GF-D8 (cell line): ENCODE results near the gene TJAP1.

ENCODE experiments used
- DNase-seq: peaks from one replicate; lab custom pipeline; 2025; lab: John Stamatoyannopoulos, UW

Gene TJAP1

DNA sequence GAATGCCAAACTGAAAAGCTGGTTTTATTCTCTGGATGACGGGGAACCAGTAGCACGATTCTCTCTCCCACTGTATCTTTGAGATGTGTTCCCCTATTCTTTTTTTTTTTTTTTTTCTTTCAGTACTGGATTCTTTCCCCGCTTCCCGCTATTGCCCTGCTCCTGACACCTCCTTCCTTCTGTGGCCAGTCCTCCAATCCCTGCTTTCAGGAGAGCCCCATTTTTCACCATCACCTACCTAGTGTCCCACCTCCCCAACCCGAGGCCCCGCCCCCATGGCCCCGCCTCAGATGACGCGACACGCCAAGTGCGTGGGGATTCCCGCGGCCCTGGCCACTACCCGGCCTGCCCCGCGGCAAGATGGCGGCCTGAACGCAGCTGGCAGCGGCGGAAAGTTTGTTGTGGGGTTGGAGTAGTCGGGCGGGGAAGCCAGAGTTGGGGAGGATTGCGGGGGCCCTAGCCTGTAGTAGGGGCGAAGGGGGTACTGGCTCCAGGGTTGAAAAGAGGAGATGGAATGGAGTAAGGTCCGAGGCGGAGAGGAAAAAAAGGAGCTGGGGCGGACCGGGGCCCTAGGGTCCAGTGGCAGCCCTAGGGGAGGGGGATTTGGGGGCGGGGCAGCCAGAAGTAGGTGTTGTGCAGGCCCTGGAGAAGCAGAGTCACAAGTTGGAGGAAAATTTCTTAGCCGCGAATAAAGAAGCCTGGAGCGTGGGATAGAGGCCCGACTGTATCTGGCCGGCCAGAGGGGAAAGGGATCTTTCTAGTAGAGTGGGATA, at the start of gene TJAP1:
TJAP1 (plus strand) TSS at position 336 of the 773 bp plus-strand sequence. CDS start 21,432 bp downstream, outside the sequence.
- peak; percentile 25 for DNase-seq

DNA sequence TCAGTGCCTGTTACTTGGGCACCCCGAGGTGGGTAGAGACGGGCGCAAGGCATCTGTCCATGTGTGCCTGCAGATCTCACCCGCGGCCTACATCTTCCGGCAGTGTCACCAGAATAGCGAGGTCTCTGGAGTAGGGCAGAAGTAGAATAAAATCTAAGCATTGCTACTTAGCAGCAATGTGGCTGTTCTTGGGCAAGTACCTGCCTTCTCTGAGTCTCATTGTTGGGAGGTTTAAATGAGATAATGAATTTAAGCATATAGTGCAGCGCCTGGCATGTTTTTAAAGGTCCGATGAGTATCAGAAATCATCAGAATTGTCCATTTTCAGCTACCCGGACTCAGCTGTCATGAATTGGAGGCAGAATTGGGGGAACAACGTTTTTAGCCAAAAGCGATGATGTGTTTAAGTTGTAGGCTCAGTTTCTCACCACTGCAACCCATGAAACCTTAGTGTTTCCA, 49.2 kb upstream of the TJAP1 start:
- peak; percentile 21 for DNase-seq

DNA sequence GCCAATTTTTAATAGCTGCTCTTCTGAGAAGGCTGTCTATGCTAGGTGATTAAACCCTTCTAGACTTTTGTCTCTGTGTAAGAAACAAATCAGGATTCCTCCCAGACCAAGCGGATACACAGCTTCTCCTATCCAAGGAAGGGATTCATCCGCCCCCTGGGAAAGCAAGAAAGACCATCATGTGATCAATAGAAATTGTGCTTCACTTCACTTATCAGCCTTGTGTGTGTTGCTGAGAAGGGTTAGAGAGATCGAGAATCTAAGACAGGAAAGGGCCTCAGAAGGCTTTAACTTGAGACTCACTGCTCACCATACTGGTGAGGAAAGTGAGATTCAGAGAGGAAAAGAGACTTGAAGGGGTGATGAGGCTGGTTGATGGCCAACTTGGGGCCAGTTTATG, 48.5 kb upstream of the TJAP1 start:
- no peak for DNase-seq

DNA sequence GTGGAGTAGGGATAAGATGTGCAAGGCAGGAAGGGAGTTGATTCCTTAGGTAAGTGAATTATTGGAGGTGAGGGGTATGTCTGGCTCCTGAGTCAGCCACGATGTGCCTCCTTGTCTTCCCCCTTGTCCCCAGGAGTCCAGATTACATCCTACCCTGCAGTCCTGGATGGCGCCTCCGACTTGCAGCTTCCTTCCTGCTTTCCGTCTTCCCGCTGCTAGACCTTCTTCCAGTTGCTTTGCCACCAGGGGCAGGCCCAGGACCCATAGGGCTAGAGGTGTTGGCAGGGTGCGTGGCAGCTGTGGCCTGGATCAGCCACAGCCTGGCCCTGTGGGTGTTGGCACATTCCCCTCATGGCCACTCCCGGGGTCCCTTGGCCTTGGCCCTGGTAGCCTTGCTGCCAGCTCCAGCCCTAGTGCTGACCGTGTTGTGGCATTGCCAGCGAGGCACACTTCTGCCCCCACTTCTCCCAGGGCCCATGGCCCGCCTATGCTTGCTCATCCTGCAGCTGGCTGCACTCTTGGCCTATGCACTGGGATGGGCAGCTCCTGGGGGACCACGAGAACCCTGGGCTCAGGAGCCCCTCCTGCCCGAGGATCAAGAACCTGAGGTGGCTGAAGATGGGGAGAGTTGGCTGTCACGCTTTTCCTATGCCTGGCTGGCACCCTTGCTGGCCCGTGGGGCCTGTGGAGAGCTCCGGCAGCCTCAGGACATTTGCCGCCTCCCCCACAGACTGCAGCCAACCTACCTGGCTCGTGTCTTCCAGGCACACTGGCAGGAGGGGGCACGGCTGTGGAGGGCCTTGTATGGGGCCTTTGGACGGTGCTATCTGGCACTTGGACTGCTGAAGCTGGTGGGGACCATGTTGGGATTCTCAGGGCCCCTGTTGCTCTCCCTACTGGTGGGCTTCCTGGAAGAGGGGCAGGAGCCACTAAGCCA, 45.1 kb upstream of the TJAP1 start:
- no peak for DNase-seq

DNA sequence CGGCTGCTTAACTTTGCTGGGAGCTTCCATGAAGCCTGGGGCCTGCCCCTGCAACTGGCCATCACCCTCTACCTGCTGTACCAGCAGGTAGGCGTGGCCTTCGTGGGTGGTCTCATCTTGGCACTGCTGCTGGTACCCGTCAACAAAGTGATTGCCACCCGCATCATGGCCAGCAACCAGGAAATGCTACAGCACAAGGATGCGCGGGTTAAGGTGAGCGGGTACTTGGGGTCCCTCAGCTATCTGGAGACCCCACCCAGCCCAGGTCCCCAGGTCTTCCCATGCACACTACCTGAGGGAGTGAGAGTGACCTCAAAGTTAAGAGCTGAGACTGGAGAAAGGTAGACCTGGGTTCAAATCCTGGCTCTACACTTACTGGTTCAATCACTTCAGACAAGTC, 44.2 kb upstream of the TJAP1 start:
- no peak for DNase-seq

DNA sequence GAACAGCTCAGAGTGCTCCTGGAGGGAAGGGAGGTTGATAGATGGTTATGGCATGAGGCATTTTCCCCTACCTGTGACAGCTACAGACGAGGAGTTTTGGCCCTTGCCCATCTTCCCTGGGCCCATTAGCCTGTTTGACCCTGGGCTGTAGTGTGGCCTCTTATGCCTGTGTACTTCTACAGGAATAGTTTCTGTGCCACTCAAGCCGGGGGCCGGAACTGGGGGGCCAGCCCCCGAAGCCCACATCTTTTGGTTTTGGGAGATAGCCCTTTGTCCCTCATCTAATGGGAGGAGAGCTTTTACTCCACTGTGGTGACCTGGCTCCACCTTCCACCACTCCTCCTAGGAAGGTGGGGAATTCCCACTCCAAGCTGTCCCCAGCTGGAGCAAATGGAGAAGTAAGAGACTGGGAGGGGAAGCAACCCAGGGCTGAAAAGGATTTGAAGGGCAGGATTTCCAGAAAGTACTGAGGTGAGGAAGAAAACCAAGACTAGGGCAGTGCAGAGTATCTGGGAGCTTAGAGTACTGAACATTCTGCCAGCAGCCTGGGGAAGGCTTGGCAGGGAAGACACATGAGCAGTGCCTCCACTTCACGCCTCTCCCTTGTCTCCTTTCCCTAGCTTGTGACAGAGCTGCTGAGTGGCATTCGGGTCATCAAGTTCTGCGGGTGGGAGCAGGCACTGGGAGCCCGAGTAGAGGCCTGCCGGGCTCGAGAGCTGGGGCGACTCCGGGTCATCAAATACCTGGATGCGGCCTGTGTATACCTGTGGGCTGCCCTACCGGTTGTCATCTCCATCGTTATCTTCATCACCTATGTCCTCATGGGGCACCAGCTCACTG, 43.1 kb upstream of the TJAP1 start:
- no peak for DNase-seq

- DNase-seq, result no peak
Observed at GRCh38 chr6:43434943-43435342, 42.4 kb upstream of the TJAP1 start.

DNA sequence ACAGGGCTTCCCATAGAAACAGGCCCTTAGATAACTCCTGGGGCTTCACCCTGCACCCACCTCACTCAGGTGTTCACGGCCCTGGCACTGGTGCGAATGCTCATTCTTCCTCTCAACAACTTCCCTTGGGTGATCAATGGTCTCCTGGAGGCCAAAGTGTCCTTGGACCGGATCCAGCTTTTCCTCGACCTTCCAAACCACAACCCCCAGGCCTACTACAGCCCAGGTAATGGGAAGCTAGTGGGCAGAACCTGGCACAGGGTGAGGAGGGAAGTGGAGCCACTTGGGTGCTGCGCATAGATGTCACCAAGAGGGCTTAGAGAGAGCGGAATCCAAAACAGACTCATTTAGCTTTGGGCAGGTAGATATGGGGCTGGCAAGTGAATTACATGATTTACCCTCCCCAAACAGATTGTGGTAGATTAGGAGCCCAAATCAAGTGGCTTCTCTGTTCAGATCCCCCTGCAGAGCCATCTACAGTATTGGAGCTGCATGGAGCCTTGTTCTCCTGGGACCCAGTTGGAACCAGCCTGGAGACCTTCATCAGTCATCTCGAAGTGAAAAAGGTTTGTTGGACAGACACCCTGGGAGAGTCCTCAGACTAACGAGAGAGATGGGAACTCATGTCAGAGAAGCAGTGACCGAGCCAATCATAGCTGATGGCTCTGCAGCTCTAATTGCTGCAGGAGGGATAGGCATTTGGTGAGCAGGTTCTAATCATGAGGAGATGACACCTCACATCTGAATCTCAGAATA, 41.5 kb upstream of the TJAP1 start:
- DNase-seq, result no peak

- DNase-seq, result no peak
Observed at GRCh38 chr6:43436577-43437282, 40.6 kb upstream of the TJAP1 start.

DNA sequence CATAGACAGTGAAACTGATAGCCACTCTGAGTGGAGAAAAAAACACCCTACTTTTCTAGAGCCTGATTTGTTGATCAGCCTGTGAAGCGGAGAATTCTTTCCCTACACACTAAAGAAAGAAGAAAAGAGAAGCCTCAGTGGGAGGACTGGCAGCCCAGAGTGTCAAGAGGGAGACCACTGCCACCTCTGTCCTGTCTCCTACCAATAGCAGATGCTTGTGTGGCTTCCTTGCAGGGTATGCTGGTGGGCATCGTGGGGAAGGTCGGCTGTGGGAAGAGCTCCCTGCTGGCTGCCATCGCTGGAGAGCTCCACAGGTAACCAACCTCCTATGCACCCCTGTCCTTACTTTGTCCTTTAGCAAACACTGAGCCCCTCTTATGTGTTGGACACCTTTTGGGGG, 39.7 kb upstream of the TJAP1 start:
- no peak for DNase-seq

DNA sequence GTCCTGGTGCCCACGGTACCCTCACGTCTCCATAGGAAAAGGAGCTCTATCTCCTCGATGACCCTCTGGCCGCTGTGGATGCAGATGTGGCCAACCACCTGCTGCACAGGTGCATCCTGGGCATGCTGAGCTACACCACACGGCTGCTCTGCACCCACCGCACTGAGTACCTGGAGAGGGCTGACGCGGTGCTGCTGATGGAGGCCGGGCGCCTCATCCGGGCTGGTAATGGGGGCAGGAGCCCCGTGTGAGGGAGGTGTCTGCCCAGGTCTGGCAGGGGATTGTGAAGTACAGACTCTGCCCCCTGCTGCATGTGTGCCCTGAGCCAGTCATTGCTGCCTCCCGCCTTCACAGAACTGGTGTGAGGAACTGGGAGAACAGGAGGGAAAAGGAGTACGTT, 34.4 kb upstream of the TJAP1 start:
- DNase-seq, result no peak

GRCh38 chr6:43444036-43444435, 33.3 kb upstream of the TJAP1 start:
- no peak for DNase-seq

DNA sequence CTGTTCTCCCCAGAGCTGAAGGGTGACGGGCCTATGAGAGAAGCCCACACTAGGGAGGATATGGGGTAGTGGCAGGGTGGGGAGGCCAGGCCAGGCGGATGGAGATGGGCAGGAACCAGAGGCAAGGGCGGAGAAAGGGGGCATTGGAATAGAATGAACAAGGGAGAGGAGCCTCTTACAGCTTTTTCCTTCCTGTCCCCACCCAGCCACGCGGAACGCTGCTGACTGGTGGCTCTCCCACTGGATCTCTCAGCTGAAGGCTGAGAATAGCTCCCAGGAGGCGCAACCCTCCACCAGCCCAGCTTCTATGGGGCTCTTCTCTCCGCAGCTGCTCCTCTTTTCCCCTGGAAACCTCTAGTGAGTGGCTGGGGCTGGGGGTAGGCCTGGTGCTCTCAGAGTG, 32.8 kb upstream of the TJAP1 start:
- no peak for DNase-seq

GRCh38 chr6:43445576-43445975, 31.8 kb upstream of the TJAP1 start:
- DNase-seq, result no peak

DNA sequence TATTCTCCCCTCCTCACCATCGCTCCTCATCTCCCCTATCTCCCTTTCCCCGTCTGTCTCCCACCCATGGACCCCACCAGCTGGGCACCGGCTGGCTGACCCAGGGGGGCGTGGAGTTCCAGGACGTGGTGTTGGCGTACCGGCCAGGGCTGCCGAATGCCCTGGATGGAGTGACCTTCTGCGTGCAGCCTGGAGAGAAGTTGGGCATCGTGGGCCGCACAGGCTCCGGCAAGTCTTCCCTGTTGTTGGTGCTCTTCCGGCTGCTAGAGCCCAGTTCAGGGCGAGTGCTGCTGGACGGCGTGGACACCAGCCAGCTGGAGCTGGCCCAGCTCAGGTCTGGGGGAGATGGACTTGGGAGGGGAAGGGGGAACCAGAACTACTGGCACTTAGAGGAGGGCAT, 29.8 kb upstream of the TJAP1 start:
- no peak for DNase-seq

GRCh38 chr6:43448916-43449315, 28.5 kb upstream of the TJAP1 start:
- no peak for DNase-seq

- DNase-seq, result no peak
Observed at GRCh38 chr6:43450699-43451131, 26.7 kb upstream of the TJAP1 start.

GRCh38 chr6:43451348-43451747, 26.0 kb upstream of the TJAP1 start:
- DNase-seq, result no peak

DNA sequence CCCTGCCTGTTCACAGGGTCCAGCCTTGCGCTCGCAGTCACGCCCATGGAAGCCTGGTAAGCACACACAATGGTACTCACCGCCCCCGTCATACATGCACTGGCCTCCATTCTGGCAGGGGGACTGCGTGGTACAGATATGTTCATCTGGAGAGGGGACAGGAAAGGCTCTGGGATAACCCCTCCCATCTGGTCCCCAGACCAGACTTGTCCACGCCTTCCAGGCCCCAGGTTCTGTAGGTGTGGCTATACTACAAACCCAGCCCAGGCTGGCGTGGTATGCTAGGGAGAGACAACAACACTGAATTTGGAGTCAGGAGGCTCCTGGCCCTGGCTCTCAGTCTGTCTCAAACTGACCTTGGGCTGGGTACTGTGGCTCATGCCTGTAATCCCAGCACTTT, 25.4 kb upstream of the TJAP1 start:
- no peak for DNase-seq

GRCh38 chr6:43452896-43453295, 24.5 kb upstream of the TJAP1 start:
- no peak for DNase-seq

- no peak for DNase-seq
Observed at GRCh38 chr6:43453831-43454230, 23.5 kb upstream of the TJAP1 start.
